ENCODE data around the gene KIAA0408. TPM values are rescaled to one million over a fixed set of nuclear protein-coding genes. Genes with fewer than 3 reads are reported as not detected.
A peak's percentile ranks its signal among the peaks of the same experiment; 100 is the strongest.

KIAA0408 gene
- total and polyA plus RNA-seq, 12 donors = 0.18 to 8.6 (median 2.4) TPM

GRCh38 chr6:127471379-127472255, 12.4 kb upstream of the KIAA0408 start:
- no peak overlapping the region for H3K4me3 ChIP-seq
- intact Hi-C loops (cut with DNase I) = loop anchor here in 1 of 2 donors (5.0 kb wide), 1 partner anchor 46 kb away; the partner anchor contains the start of gene MTCL3
- no peak for DNase-seq
- WGBS, 4 donors = 66 to 72% (median 68%) methylated on average over 5 of the region's 5 CpGs
- no peaks in the 10 kb centered on the region for H3K36me3 ChIP-seq (replicated peaks in 1 of 2)
- no peak for TF ChIP-seq CTCF (IDR thresholded peaks at IDR 0.05)
- TF ChIP-seq POLR2A (IDR thresholded peaks at IDR 0.05) = no peak
- H3K9me3 ChIP-seq (replicated peaks in 1 of 3) = no peaks in the 10 kb centered on the region
- H3K4me1 ChIP-seq (replicated peaks in 1 of 2) = no peaks in the 10 kb centered on the region
- H3K27ac ChIP-seq = no peak overlapping the region
- no peaks in the 10 kb centered on the region for H3K27me3 ChIP-seq

GRCh38 chr6:127468936-127469335, 9.7 kb upstream of the KIAA0408 start:
- intact Hi-C loops (cut with DNase I) = loop anchor here in 1 of 2 donors (5.0 kb wide), 1 partner anchor 73 kb away; no protein-coding TSS in a partner anchor
- no peaks in the 10 kb centered on the region for H3K9me3 ChIP-seq (replicated peaks in 1 of 3)
- no peaks in the 10 kb centered on the region for H3K4me1 ChIP-seq (replicated peaks in 1 of 2)
- H3K27me3 ChIP-seq = no peaks in the 10 kb centered on the region
- TF ChIP-seq POLR2A (IDR thresholded peaks at IDR 0.05) (no peak), CTCF (IDR thresholded peaks at IDR 0.05) (no peak)
- 76 to 93% (median 86%) methylated on average over 2 of the region's 2 CpGs for WGBS, 4 donors
- no peaks in the 10 kb centered on the region for H3K36me3 ChIP-seq (replicated peaks in 1 of 2)
- DNase-seq = no peak
- H3K27ac ChIP-seq = no peak overlapping the region
- H3K4me3 ChIP-seq = no peak overlapping the region

- no peaks in the 10 kb centered on the region for H3K27me3 ChIP-seq
- no peaks in the 10 kb centered on the region for H3K36me3 ChIP-seq (replicated peaks in 1 of 2)
- H3K27ac ChIP-seq = no peak overlapping the region
- intact Hi-C loops (cut with DNase I) = loop anchor here in 1 of 2 donors (5.0 kb wide), 1 partner anchor 76 kb away; no protein-coding TSS in a partner anchor
- no peaks in the 10 kb centered on the region for H3K4me1 ChIP-seq (replicated peaks in 1 of 2)
- H3K9me3 ChIP-seq (replicated peaks in 1 of 3) = no peaks in the 10 kb centered on the region
- TF ChIP-seq CTCF (IDR thresholded peaks at IDR 0.05) (no peak), POLR2A (IDR thresholded peaks at IDR 0.05) (no peak)
- WGBS, 4 donors = 79 to 86% (median 82%) methylated on average over 5 of the region's 5 CpGs
- no peak for DNase-seq
- no peak overlapping the region for H3K4me3 ChIP-seq
Measured at GRCh38 chr6:127466416-127466815, 7.2 kb upstream of the KIAA0408 start.

GRCh38 chr6:127464881-127465459, 5.8 kb upstream of the KIAA0408 start:
- intact Hi-C loops (cut with DNase I) = loop anchor here (5.0 kb wide), 2 partner anchors 72 to 77 kb away; no protein-coding TSS in a partner anchor
- TF ChIP-seq CTCF (IDR thresholded peaks at IDR 0.05) (peak; percentile 69 to 89 (median 79)), POLR2A (IDR thresholded peaks at IDR 0.05) (no peak)
- Histone ChIP-seq H3K36me3 (replicated peaks in 1 of 2) (no peaks in the 10 kb centered on the region), H3K27me3 (no peaks in the 10 kb centered on the region), H3K9me3 (replicated peaks in 1 of 3) (no peaks in the 10 kb centered on the region), H3K4me1 (replicated peaks in 1 of 2) (no peaks in the 10 kb centered on the region), H3K4me3 (no peak overlapping the region), H3K27ac (peak overlapping the region in 1 of 5 donors; percentile 23)
- DNase-seq = peak; percentile 67 to 86 (median 82)
- 34 to 44% (median 38%) methylated on average over 3 of the region's 3 CpGs for WGBS, 4 donors
